ENCODE measurements around the gene FOXL1. TPM values are rescaled to one million over a fixed set of nuclear protein-coding genes. Genes with fewer than 3 reads are reported as not detected.

The FOXL1 gene
- total and polyA plus RNA-seq, 2 experiments from 2014 or later = 0.61 to 4.2 TPM

DNA sequence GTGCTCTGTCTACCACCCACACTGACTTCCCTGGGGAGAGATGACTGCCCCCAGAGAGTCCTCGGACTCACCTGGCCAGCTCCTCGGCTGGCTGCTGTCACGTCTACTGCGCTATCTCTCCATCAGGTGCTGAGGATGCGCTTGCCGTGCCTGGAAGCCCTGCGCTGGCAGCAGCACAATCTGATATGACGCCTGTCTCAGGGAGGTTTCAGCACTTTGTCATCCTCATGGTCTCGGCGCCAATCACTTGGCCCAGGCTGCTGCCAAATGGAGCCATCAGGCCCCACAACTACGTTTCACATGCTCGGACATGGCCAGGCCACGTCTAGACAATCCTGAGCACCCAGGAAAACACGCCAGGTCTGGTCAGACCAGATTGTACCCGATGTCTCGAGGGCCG, 46.7 kb downstream of the FOXL1 start:
- TF ChIP-seq, protein P1, sequence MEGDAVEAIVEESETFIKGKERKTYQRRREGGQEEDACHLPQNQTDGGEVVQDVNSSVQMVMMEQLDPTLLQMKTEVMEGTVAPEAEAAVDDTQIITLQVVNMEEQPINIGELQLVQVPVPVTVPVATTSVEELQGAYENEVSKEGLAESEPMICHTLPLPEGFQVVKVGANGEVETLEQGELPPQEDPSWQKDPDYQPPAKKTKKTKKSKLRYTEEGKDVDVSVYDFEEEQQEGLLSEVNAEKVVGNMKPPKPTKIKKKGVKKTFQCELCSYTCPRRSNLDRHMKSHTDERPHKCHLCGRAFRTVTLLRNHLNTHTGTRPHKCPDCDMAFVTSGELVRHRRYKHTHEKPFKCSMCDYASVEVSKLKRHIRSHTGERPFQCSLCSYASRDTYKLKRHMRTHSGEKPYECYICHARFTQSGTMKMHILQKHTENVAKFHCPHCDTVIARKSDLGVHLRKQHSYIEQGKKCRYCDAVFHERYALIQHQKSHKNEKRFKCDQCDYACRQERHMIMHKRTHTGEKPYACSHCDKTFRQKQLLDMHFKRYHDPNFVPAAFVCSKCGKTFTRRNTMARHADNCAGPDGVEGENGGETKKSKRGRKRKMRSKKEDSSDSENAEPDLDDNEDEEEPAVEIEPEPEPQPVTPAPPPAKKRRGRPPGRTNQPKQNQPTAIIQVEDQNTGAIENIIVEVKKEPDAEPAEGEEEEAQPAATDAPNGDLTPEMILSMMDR (IDR thresholded peaks at IDR 0.05; ENCODE audit: low read depth, low read length) = no peak
- Histone ChIP-seq H3K9me3 (ENCODE audit: low read depth) (no peaks in the 10 kb centered on the region), H3K27ac (no peak overlapping the region), H3K27me3 (no peaks in the 10 kb centered on the region), H3K36me3 (no peaks in the 10 kb centered on the region), H3K4me3 (no peak overlapping the region), H3K4me1 (ENCODE audit: low read depth) (no peaks in the 10 kb centered on the region)
- no peak for DNase-seq (ENCODE audit: low read depth in 1 of 2, low spot score in 1 of 2)

DNA sequence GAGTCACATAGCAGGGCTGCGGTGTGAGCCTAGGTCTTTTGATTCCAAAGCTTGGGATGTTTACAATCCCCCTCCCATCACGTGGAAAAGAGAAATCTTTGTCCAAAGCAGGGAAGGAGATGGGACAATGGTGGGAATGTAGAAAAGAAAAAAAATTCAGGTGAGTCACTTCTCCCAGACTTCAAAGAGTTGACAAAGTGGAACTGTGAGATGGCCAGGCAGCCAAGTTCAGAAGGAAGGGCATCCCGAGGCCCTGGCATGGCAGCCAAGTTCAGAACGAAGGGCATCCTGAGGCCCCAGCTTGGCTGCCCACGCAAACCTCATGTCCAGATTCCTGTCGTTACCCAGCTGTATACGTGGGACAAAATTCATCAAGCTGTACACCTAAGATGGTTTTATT, 47.5 kb downstream of the FOXL1 start:
- TF ChIP-seq, protein P1 (IDR thresholded peaks at IDR 0.05; ENCODE audit: low read depth, low read length) = no peak
- DNase-seq (ENCODE audit: low read depth in 1 of 2, low spot score in 1 of 2) = no peak
- Histone ChIP-seq H3K36me3 (no peaks in the 10 kb centered on the region), H3K9me3 (ENCODE audit: low read depth) (no peaks in the 10 kb centered on the region), H3K27ac (no peak overlapping the region), H3K27me3 (no peaks in the 10 kb centered on the region), H3K4me1 (ENCODE audit: low read depth) (no peaks in the 10 kb centered on the region), H3K4me3 (no peak overlapping the region)

DNA sequence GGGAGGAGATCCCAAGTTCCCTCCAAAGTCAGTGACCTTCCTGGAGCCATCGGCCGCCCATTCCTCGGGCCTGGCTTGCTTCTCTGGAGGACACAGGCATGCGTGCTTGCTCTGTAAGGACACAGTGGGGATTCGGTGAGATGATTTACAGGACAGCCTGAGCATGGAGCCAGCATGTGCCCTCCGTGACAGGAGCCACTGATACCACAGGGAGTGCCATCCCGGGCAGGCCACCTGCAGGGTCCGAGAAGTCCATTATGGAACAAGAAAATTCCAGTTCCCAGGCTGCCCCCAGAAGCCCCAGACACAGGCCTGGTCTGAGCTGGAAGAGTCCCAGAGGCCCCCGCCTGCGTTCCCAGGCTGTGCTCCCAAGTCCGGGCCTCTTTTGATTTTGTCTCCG, 47.9 kb downstream of the FOXL1 start:
- Histone ChIP-seq H3K4me1 (ENCODE audit: low read depth) (no peaks in the 10 kb centered on the region), H3K36me3 (no peaks in the 10 kb centered on the region), H3K4me3 (no peak overlapping the region), H3K27me3 (no peaks in the 10 kb centered on the region), H3K9me3 (ENCODE audit: low read depth) (no peaks in the 10 kb centered on the region), H3K27ac (no peak overlapping the region)
- DNase-seq (ENCODE audit: low read depth in 1 of 2, low spot score in 1 of 2) = no peak
- TF ChIP-seq, protein P1 (IDR thresholded peaks at IDR 0.05; ENCODE audit: low read depth, low read length) = no peak

GRCh38 chr16:86626966-86627365, 48.6 kb downstream of the FOXL1 start:
- DNase-seq (ENCODE audit: low read depth in 1 of 2, low spot score in 1 of 2) = no peak
- Histone ChIP-seq H3K27me3 (no peaks in the 10 kb centered on the region), H3K27ac (no peak overlapping the region), H3K36me3 (no peaks in the 10 kb centered on the region), H3K4me1 (ENCODE audit: low read depth) (no peaks in the 10 kb centered on the region), H3K9me3 (ENCODE audit: low read depth) (no peaks in the 10 kb centered on the region), H3K4me3 (no peak overlapping the region)
- TF ChIP-seq, protein P1 (IDR thresholded peaks at IDR 0.05; ENCODE audit: low read depth, low read length) = no peak

- H3K27me3 ChIP-seq = no peaks in the 10 kb centered on the region
- H3K4me1 ChIP-seq (ENCODE audit: low read depth) = no peaks in the 10 kb centered on the region
- H3K36me3 ChIP-seq = no peaks in the 10 kb centered on the region
- no peak for DNase-seq (ENCODE audit: low read depth in 1 of 2, low spot score in 1 of 2)
- H3K9me3 ChIP-seq (ENCODE audit: low read depth) = no peaks in the 10 kb centered on the region
- H3K4me3 ChIP-seq = no peak overlapping the region
- H3K27ac ChIP-seq = no peak overlapping the region
- TF ChIP-seq, protein P1 (IDR thresholded peaks at IDR 0.05; ENCODE audit: low read depth, low read length) = no peak
Observed at GRCh38 chr16:86628614-86629013, 50.3 kb downstream of the FOXL1 start.

GRCh38 chr16:86630471-86630870, 52.1 kb downstream of the FOXL1 start:
- TF ChIP-seq, protein P1 (IDR thresholded peaks at IDR 0.05; ENCODE audit: low read depth, low read length) = no peak
- Histone ChIP-seq H3K4me1 (ENCODE audit: low read depth) (no peaks in the 10 kb centered on the region), H3K27ac (no peak overlapping the region), H3K9me3 (ENCODE audit: low read depth) (no peaks in the 10 kb centered on the region), H3K36me3 (no peaks in the 10 kb centered on the region), H3K4me3 (no peak overlapping the region), H3K27me3 (no peaks in the 10 kb centered on the region)
- DNase-seq (ENCODE audit: low read depth in 1 of 2, low spot score in 1 of 2) = no peak
